Activated naive CD4-positive, alpha-beta T cell treated with anti-CD3 and anti-CD28 coated beads, Interleukin-2, amount 50 U/mL, for 24 hours (primary cell): ENCODE results near the gene GNB1L.

ENCODE experiments used
- H3K27ac Mint-ChIP-seq: one replicate; pipeline ENCODE4 v1.8.0; 2021; ENCODE audit warnings: mild to moderate bottlenecking, mixed read lengths
- H3K27me3 Mint-ChIP-seq: one replicate; pipeline ENCODE4 v1.8.0; 2021; ENCODE audit warnings: mixed read lengths
- H3K36me3 Mint-ChIP-seq: one replicate; pipeline ENCODE4 v1.8.0; 2021; ENCODE audit warnings: mixed read lengths
- H3K4me1 Mint-ChIP-seq: one replicate; pipeline ENCODE4 v1.8.0; 2021; ENCODE audit warnings: mixed read lengths
- H3K4me3 Mint-ChIP-seq: one replicate; pipeline ENCODE4 v1.8.0; 2021; ENCODE audit warnings: mild to moderate bottlenecking, mixed read lengths
- H3K9me3 Mint-ChIP-seq: one replicate; pipeline ENCODE4 v1.8.0; 2021; ENCODE audit warnings: mixed read lengths

The GNB1L gene

DNA sequence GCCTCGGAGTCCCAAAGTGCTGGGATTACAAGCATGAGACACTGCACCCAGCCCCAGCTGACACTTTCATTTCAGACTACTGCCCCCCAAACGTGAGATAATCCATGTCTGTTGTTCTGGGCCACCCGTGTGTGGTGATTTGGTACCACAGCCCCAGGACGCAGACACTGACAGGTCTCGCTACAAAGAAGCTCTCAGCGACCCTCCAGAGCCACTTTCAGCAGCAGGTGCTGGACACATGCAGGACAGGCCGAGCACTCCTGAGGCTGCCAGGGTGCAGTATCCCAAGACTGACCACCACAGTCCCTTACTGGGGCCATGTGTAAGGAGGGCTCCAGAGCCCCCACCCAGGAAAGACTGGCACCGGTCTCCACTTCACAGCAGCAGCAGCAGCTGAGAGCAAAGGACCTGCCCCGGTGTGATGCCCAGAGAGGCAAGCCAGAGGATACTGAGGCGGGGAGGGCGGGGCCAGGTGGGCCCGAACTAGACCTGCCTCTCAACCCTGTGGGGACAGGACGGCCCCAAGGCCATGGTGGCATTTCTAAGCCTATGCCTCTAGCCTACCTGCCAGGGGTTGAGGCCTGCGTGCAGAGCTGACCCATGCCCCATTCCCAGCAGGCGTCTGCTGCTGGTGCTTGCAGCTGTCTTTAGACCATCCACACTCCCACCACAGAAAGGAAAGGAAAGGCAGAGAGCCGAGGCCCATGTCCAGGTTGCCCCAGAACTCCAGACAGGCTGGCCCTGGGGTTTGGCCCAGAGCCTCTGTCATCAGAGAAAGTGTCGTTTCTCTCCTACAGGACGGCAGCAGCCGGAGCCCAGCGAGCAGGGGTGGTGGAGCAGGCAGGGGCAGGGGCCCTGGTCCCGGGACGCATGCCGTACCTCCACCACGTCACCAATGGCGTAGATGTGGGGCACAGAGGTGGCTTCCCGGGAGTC lies 28.0 kb upstream of the GNB1L start:
- H3K27ac Mint-ChIP-seq: no peak overlapping the region

DNA sequence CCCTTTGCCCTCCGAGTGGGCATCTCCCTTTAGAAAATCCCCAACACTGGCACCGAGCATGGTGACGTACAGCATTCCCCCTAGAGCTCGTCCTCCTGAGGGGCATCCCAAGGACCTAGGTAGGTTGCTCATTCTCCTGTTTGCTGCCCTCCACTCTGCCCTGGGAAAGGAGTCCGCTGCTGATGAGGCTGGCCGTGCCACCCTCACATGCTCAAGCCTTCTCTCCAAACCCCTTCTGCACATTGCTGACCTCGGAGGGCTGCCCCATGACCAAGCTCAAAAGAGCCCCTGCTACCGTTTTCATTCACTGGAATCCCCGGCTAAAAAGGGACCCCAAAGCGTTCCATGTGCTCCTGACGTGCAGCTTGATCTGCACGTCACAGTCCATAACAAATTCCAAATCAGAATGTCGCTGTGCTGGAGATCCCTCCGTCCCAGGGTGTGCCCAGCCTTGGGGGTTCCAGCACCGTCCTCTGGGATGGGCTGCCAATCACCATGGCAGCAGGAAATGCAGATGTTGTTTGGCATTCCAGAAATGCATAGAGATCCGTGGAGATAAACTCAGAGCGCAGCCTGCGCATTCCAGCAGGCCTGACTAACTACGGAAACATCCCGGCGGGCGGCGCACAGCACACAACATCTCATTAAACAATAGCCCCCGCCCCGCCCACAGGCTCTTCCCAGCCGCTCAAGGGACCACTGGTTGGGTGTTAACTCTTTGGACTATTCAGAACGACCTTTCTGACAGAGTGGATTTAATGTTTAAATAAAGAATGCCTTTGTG lies 26.3 kb upstream of the GNB1L start:
- H3K4me1 Mint-ChIP-seq: peaks cover 20% of the 10 kb centered on the region
- no peaks in the 10 kb centered on the region for H3K36me3 Mint-ChIP-seq
- H3K27me3 Mint-ChIP-seq: no peaks in the 10 kb centered on the region
- no peak overlapping the region for H3K4me3 Mint-ChIP-seq
- no peaks in the 10 kb centered on the region for H3K9me3 Mint-ChIP-seq
- H3K27ac Mint-ChIP-seq: no peak overlapping the region

More for the DNA sequence above, 28.0 kb upstream of the GNB1L start:
- H3K9me3 Mint-ChIP-seq: no peaks in the 10 kb centered on the region
- H3K4me3 Mint-ChIP-seq: no peak overlapping the region
- no peaks in the 10 kb centered on the region for H3K27me3 Mint-ChIP-seq
- H3K36me3 Mint-ChIP-seq: no peaks in the 10 kb centered on the region
- peaks cover 37% of the 10 kb centered on the region for H3K4me1 Mint-ChIP-seq

DNA sequence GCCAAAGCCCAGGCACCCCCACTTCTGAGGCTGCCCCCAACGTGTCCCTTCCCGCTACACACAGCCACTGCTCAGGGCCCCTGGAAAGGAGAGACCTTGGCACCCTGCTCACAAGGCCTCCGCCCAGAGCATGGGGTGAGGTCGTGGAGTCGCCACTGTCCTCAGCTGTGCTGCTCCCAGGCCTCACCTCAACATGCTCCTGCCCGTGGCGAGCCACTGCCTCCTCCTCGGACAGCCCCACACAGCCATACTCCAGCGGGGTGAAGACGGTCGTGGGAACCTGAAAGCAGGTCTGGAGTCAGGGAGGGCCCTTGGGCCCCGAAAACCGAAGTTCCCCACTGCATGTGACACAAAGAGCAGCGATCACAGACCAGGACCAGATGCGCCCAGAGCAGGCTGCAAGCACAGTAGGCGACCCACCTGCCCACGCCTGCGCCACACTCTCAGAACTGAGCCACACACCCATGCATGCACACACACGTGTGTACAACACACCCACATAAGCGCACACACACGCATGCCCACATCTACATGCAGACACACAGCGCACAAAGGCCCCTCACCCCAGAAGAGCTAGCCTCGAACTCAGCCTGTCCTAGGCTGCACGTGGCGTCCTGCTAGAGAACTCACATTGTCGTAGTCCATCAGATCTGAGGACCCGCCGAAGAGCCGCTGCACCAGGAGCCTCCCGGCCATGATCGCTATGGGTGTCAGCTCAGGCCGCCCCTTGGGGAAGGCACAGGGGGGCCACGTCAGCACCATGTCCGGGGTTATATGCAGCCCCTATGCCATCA lies 25.5 kb upstream of the GNB1L start:
- no peak overlapping the region for H3K27ac Mint-ChIP-seq
- H3K4me1 Mint-ChIP-seq: peaks cover 13% of the 10 kb centered on the region
- no peaks in the 10 kb centered on the region for H3K36me3 Mint-ChIP-seq
- H3K27me3 Mint-ChIP-seq: no peaks in the 10 kb centered on the region
- no peak overlapping the region for H3K4me3 Mint-ChIP-seq
- no peaks in the 10 kb centered on the region for H3K9me3 Mint-ChIP-seq

DNA sequence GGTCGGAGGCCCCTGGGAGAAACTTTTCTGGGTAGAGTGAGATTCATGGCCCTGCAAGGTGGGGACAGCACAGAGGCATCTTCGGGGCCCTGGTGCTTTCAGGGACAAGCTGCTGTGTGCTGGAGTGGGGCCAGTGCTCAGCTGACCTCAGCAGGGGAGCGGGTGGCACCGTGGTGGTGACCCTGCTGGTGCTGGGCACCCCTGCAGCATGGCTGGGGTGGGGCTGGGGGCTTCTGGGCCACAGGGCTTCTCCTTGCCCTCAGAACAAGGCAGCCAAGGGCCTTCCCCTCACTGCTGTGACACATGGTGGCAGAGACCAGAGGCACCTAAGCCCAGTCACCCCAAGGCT lies 24.9 kb upstream of the GNB1L start:
- H3K4me3 Mint-ChIP-seq: no peak overlapping the region
- no peaks in the 10 kb centered on the region for H3K27me3 Mint-ChIP-seq
- H3K27ac Mint-ChIP-seq: no peak overlapping the region
- H3K36me3 Mint-ChIP-seq: no peaks in the 10 kb centered on the region
- peaks cover 14% of the 10 kb centered on the region for H3K4me1 Mint-ChIP-seq
- no peaks in the 10 kb centered on the region for H3K9me3 Mint-ChIP-seq

GRCh38 chr22:19879246-19879570 lies 24.5 kb upstream of the GNB1L start:
- Mint-ChIP-seq H3K9me3 (no peaks in the 10 kb centered on the region), H3K27me3 (no peaks in the 10 kb centered on the region), H3K4me3 (no peak overlapping the region), H3K4me1 (peaks cover 14% of the 10 kb centered on the region), H3K27ac (no peak overlapping the region), H3K36me3 (no peaks in the 10 kb centered on the region)

DNA sequence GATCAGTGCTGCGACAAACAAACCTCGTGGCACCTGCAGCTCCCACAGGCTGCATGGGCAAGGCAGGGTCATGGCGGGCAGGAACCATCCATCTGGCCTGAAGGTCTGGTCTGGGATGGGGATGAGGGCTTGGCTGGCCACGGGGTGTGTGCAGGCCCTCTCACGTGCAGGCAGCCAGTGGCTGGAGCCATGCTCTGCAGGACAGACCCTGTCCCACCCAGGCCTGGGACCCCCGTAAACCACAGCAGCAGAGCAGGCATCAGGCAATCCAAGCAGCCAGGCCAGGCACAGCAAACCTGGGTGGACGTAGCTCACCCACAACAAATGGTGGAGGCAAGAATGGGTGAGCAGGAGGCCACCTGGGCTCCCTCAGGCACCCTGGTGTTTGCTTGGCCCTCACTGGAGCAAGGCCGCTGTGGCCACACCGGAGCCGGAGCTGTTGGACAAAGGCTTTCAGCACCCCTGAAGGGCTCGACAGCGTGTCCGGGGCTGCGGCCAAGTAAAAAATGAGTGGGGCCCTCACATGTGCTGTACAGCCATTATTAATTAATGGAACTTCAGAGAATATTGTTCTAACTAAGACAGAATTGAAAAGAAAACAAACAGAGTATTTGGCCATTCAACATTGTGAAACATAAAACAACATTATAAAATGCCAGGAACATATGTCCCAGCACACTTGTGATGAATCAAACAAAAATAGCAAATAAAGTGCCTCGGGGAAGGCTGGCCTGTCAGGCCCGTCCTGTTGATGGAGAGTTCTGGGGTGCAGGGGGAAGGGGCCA lies 24.0 kb upstream of the GNB1L start:
- no peaks in the 10 kb centered on the region for H3K9me3 Mint-ChIP-seq
- no peak overlapping the region for H3K27ac Mint-ChIP-seq
- H3K4me3 Mint-ChIP-seq: no peak overlapping the region
- H3K4me1 Mint-ChIP-seq: peaks cover 12% of the 10 kb centered on the region
- no peaks in the 10 kb centered on the region for H3K27me3 Mint-ChIP-seq
- no peaks in the 10 kb centered on the region for H3K36me3 Mint-ChIP-seq

DNA sequence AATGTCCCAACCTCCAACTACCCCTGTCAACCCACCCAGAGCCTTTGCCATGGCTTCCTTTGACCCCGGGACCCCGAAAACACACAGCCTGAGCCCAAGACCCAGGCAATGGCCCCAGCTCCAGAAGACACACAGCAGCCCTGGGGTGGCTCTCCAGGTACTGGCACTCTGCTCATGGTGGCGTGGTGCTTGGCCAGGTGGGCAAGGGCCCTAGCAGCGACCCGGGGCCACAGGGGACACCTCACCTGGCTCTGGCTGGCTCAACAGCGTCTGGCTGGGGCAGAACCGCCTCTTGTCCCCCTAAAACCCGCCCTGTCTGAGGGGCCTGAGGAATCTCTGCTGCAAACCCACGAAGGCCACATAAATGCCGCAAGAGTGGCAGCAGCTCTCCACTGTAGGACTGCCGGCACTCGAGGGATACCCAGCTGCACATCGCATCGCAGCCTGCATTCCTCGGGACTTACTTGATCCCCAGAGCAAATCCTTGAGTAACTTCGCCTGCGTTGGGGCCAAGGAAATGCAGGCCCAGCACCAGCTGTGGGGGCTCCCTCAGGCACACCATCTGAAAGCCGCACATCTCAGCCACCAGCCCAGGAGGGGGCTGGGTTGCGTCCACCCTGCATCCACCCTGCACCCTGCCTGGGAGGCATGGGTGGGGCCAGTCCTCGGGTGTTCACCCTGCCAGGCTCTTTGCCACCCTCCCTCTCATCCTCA lies 23.1 kb upstream of the GNB1L start:
- no peak overlapping the region for H3K4me3 Mint-ChIP-seq
- no peaks in the 10 kb centered on the region for H3K36me3 Mint-ChIP-seq
- H3K4me1 Mint-ChIP-seq: peaks cover 10% of the 10 kb centered on the region
- no peak overlapping the region for H3K27ac Mint-ChIP-seq
- no peaks in the 10 kb centered on the region for H3K27me3 Mint-ChIP-seq
- no peaks in the 10 kb centered on the region for H3K9me3 Mint-ChIP-seq

DNA sequence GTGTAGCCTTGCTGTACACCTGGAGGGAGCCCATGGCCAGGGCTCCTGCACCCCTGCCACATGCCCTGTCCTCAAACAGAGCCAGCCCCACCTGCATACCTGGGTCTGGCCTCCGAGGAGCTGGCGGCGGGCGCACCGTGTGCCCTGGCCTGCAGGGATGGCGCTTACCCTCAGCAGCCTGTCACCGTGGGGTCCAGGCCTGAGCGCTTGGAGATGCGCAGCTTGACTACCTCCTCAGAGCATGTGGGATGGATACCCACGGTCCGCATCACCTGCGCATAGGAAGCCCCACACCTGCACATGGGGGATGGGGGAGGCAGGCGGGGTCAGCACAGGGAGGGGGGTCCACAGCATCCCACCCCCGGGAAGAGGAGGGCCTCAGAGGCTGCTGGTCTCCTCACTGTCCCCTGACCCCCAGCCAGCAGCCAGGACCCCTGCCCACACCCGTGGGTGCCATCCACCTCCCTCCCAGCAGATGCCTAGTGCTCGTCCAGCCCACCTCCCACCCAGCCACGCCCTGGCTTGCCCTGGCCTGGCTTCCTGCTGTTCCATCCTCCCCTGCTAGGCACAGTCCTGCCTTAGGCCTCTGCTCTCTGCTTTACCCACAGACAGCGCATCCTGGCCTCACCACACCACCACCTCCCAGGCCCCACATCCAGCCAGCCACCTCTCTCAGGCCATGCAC lies 22.4 kb upstream of the GNB1L start:
- no peaks in the 10 kb centered on the region for H3K27me3 Mint-ChIP-seq
- H3K9me3 Mint-ChIP-seq: no peaks in the 10 kb centered on the region
- no peak overlapping the region for H3K4me3 Mint-ChIP-seq
- H3K36me3 Mint-ChIP-seq: no peaks in the 10 kb centered on the region
- no peak overlapping the region for H3K27ac Mint-ChIP-seq
- H3K4me1 Mint-ChIP-seq: peaks cover 10% of the 10 kb centered on the region

DNA sequence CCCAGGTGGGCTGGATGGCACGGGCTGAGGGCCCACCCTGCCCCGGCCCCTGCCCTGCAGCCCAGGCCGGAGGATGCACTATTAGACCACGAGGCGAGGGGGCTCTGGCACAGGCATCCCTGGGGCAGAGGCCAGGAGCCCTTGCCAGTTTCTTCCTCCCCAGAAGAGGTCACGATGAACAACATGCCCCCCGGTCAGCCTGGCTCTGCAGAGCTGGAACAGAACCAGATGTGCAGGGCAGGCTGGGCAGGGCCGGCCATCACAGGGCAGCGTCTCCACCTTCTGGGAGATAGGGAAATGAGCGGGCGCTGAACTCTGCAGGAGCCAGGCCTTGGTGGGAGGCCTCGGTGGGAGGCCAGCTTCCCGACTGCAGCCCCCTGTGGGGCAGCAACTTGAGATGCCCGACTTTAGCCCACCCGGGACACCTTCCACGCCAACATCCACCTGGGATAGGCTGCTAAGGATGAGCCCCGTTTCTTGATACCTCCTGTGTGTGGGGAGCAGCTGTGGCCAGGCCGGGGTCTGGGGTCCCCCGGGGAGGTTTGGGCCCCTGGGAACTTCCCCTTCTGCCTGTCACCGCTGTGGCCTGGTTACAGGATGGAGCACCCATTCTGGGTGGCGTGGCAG lies 21.8 kb upstream of the GNB1L start:
- Mint-ChIP-seq H3K9me3 (no peaks in the 10 kb centered on the region), H3K4me1 (peaks cover 10% of the 10 kb centered on the region), H3K4me3 (no peak overlapping the region), H3K27ac (no peak overlapping the region), H3K36me3 (no peaks in the 10 kb centered on the region), H3K27me3 (no peaks in the 10 kb centered on the region)

GRCh38 chr22:19875531-19876313 lies 21.0 kb upstream of the GNB1L start:
- H3K9me3 Mint-ChIP-seq: no peaks in the 10 kb centered on the region
- peaks cover 10% of the 10 kb centered on the region for H3K4me1 Mint-ChIP-seq
- no peaks in the 10 kb centered on the region for H3K36me3 Mint-ChIP-seq
- H3K27ac Mint-ChIP-seq: no peak overlapping the region
- H3K4me3 Mint-ChIP-seq: no peak overlapping the region
- no peaks in the 10 kb centered on the region for H3K27me3 Mint-ChIP-seq

DNA sequence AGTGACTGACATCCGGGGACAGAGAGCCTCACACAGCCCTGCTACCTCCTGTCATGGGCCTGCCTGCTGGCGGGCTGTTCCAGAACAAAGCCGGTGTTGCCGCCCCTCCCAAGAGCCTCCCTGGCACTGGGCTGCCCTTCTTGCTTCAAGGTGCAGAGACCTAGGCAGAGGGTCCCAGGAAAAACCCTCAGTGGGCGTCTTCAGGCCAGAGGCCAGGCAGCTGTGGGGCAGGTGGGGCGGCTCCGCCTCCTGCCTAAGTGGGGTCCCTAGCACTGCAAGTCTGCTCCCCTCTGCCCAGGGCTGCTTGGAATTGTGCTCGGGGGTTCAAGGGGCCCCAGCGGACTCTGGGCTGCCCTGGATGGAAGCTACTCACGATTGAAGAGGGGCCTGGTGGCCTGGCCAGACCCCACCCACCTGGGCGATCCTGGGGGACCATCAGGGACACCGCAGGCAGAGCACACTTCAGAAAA lies 20.4 kb upstream of the GNB1L start:
- Mint-ChIP-seq H3K36me3 (no peaks in the 10 kb centered on the region), H3K4me1 (peaks cover 10% of the 10 kb centered on the region), H3K27ac (no peak overlapping the region), H3K4me3 (no peak overlapping the region), H3K9me3 (no peaks in the 10 kb centered on the region), H3K27me3 (no peaks in the 10 kb centered on the region)

GRCh38 chr22:19874307-19875060 lies 19.8 kb upstream of the GNB1L start:
- peaks cover 10% of the 10 kb centered on the region for H3K4me1 Mint-ChIP-seq
- no peak overlapping the region for H3K4me3 Mint-ChIP-seq
- no peaks in the 10 kb centered on the region for H3K36me3 Mint-ChIP-seq
- no peaks in the 10 kb centered on the region for H3K27me3 Mint-ChIP-seq
- peak overlapping the region; percentile 17 for H3K27ac Mint-ChIP-seq
- H3K9me3 Mint-ChIP-seq: no peaks in the 10 kb centered on the region

DNA sequence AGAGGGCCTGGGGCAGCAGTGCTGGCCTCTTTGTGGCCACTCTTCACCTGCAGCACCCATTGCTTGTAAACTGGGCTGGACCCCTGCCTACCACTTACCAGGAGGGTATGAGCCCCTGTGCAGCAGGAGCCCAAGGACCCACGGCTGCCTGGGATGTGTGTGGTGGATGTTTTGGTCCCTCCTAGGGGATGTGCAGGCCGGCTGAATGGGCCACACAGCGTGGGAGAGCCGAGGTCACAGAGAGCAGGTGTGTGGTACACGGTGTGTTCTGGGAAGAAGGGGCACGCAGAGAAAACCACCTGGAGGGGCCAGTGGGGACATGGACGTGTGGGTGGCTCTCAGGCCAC lies 19.3 kb upstream of the GNB1L start:
- Mint-ChIP-seq H3K36me3 (no peaks in the 10 kb centered on the region), H3K27ac (peak overlapping the region; percentile 17), H3K4me3 (peak overlapping the region; percentile 19), H3K27me3 (no peaks in the 10 kb centered on the region), H3K4me1 (peaks cover 10% of the 10 kb centered on the region), H3K9me3 (no peaks in the 10 kb centered on the region)
